ENCODE data around the gene FOXN4. TPM values are rescaled to one million over a fixed set of nuclear protein-coding genes. Genes with fewer than 3 reads are reported as not detected.

The FOXN4 gene
- total and polyA plus RNA-seq, 9 of the 15 experiments (the other 6 are each of a cell fraction or from before 2014, with no cell fraction given), result not detected

DNA sequence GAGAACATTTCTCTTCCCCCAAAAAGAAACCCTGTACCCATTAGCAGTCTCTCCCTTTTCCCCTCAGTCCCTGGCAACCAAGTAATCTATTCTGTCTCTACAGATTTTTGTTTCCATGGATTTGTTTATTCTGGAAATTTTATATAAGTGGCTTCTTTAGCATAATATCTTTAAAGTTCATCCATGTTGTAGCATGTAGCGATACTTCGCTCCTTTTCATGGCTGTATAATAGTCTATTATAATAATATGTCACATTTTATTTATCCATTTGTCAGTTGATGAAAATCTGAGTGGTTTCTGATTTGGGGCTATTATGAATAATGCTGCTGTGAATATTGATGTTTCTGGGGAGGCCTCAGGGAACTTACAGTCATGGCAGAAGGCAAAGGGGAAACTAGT lies 25.8 kb upstream of the FOXN4 start:
- BruUV-seq (replicated peaks), result no TSS peak
- Histone ChIP-seq H3K27ac (ENCODE audit: extremely low read depth, low read depth, low read length) (no peak overlapping the region), H3K9me1 (ENCODE audit: control insufficient read depth, insufficient read depth, low read length) (no peaks in the 10 kb centered on the region), H3K9me3 (replicated peaks; ENCODE audit: control insufficient read depth, insufficient read depth, low read depth, low read length) (no peaks in the 10 kb centered on the region), H3K27me3 (ENCODE audit: control insufficient read depth in 2 of 2, insufficient read depth in 2 of 2, low read length in 2 of 2) (peaks cover 11 to 21% of the 10 kb centered on the region in 2 experiments; a peak in 4 of 5 replicates), H4K20me1 (replicated peaks; ENCODE audit: control insufficient read depth, insufficient read depth, low read length) (no peaks in the 10 kb centered on the region), H3K9ac (ENCODE audit: insufficient read depth in 1 of 2, low read depth in 2 of 2, low read length in 2 of 2) (no peak overlapping the region), H3K4me2 (ENCODE audit: insufficient read depth, low read length) (no peak overlapping the region), H3K36me3 (ENCODE audit: control insufficient read depth, insufficient read depth, low read length) (no peaks in the 10 kb centered on the region), H3K4me1 (replicated peaks in 1 of 2; ENCODE audit: control insufficient read depth in 2 of 2, insufficient read depth in 2 of 2, low read length in 2 of 2) (no peaks in the 10 kb centered on the region), H3K4me3 (no peak overlapping the region), H3K79me2 (ENCODE audit: control insufficient read depth, insufficient read depth, low read length) (no peaks in the 10 kb centered on the region), H2AFZ (ENCODE audit: low read depth, low read length) (no peak overlapping the region)
- DNase-seq (ENCODE audit: extremely low read depth in 1 of 4, low spot score in 3 of 4) (no peak), ATAC-seq (no peak), FAIRE-seq (no peak)
- POLR2A ChIA-PET, result interaction anchor here (0.9 kb wide), 1 partner anchor 24 kb away, joined by 3 read pairs; no protein-coding TSS in a partner anchor
- in situ Hi-C loops (cut with MboI) (no loop called here), intact Hi-C loops (cut with micrococcal nuclease) (no loop called here)
- TF ChIP-seq ERF (CRISPR knock-in tag; IDR thresholded peaks at IDR 0.05) (no peak), ZNF146 (CRISPR knock-in tag; IDR thresholded peaks at IDR 0.05; ENCODE audit: unreplicated experiment) (peak; percentile 25), TFAM (CRISPR knock-in tag; conservative IDR thresholded peaks at IDR 0.05) (no peak), PPARD (CRISPR knock-in tag; IDR thresholded peaks at IDR 0.05) (no peak)
- TF ChIP-seq, protein P1, sequence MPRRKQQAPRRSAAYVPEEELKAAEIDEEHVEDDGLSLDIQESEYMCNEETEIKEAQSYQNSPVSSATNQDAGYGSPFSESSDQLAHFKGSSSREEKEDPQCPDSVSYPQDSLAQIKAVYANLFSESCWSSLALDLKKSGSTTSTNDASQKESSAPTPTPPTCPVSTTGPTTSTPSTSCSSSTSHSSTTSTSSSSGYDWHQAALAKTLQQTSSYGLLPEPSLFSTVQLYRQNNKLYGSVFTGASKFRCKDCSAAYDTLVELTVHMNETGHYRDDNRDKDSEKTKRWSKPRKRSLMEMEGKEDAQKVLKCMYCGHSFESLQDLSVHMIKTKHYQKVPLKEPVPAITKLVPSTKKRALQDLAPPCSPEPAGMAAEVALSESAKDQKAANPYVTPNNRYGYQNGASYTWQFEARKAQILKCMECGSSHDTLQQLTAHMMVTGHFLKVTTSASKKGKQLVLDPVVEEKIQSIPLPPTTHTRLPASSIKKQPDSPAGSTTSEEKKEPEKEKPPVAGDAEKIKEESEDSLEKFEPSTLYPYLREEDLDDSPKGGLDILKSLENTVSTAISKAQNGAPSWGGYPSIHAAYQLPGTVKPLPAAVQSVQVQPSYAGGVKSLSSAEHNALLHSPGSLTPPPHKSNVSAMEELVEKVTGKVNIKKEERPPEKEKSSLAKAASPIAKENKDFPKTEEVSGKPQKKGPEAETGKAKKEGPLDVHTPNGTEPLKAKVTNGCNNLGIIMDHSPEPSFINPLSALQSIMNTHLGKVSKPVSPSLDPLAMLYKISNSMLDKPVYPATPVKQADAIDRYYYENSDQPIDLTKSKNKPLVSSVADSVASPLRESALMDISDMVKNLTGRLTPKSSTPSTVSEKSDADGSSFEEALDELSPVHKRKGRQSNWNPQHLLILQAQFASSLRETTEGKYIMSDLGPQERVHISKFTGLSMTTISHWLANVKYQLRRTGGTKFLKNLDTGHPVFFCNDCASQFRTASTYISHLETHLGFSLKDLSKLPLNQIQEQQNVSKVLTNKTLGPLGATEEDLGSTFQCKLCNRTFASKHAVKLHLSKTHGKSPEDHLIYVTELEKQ (CRISPR knock-in tag; IDR thresholded peaks at IDR 0.05), result no peak
- TF ChIP-seq, protein P2, sequence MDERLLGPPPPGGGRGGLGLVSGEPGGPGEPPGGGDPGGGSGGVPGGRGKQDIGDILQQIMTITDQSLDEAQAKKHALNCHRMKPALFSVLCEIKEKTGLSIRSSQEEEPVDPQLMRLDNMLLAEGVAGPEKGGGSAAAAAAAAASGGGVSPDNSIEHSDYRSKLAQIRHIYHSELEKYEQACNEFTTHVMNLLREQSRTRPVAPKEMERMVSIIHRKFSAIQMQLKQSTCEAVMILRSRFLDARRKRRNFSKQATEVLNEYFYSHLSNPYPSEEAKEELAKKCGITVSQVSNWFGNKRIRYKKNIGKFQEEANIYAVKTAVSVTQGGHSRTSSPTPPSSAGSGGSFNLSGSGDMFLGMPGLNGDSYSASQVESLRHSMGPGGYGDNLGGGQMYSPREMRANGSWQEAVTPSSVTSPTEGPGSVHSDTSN (CRISPR knock-in tag; IDR thresholded peaks at IDR 0.05; ENCODE audit: low read depth), result no peak
- TF ChIP-seq, protein P2 (tag; conservative IDR thresholded peaks at IDR 0.05; ENCODE audit: low read depth), result no peak
- CTCF ChIA-PET (ENCODE audit: low intra/inter-chr PET ratio), result no interaction called here
- 2% methylated on average over 2 of the region's 2 CpGs for WGBS (ENCODE audit: insufficient coverage, low coverage, missing lambda C conversion rate)
